ENCODE data around the gene KCNK4.

Gene KCNK4

GRCh38 chr11:64343767-64344559 is 52.9 kb downstream of the KCNK4 start:
- DNase-seq (ENCODE audit: low spot score) (no peak), FAIRE-seq (no peak)

GRCh38 chr11:64344787-64345186 is 53.7 kb downstream of the KCNK4 start:
- no peak for FAIRE-seq
- no peak for DNase-seq (ENCODE audit: low spot score)

GRCh38 chr11:64347193-64347867 is 56.2 kb downstream of the KCNK4 start:
- DNase-seq (ENCODE audit: low spot score) (no peak), FAIRE-seq (no peak)

GRCh38 chr11:64348383-64349024 is 57.4 kb downstream of the KCNK4 start:
- DNase-seq (ENCODE audit: low spot score) (no peak), FAIRE-seq (no peak)

- DNase-seq (ENCODE audit: low spot score) (no peak), FAIRE-seq (no peak)
Measured at GRCh38 chr11:64349025-64349387, 57.9 kb downstream of the KCNK4 start.

GRCh38 chr11:64349404-64349803 is 58.3 kb downstream of the KCNK4 start:
- no peak for DNase-seq (ENCODE audit: low spot score)
- no peak for FAIRE-seq
